ENCODE results near the gene GPR61.

DNA sequence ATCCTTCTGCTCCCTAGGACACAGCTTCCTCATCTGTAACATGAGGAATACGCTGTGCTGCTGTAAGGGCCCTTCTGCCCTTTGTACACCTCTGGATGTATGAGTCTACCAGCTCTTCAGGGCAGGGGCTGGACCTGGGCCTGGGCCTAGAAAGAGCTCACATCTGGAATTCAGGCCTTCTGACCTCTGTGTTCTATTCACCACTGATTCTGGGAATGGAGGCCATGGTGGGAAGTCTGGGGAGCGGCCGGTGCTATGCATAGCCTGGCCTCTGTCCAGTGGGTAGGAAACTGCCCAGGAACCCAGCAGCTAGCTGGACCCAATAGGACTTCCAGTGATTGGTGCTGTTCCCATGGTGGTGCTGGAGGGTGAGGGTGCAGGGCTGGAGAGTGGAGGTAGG is 11.0 kb upstream of the GPR61 start:
- TF ChIP-seq, protein P1, sequence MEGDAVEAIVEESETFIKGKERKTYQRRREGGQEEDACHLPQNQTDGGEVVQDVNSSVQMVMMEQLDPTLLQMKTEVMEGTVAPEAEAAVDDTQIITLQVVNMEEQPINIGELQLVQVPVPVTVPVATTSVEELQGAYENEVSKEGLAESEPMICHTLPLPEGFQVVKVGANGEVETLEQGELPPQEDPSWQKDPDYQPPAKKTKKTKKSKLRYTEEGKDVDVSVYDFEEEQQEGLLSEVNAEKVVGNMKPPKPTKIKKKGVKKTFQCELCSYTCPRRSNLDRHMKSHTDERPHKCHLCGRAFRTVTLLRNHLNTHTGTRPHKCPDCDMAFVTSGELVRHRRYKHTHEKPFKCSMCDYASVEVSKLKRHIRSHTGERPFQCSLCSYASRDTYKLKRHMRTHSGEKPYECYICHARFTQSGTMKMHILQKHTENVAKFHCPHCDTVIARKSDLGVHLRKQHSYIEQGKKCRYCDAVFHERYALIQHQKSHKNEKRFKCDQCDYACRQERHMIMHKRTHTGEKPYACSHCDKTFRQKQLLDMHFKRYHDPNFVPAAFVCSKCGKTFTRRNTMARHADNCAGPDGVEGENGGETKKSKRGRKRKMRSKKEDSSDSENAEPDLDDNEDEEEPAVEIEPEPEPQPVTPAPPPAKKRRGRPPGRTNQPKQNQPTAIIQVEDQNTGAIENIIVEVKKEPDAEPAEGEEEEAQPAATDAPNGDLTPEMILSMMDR (IDR thresholded peaks at IDR 0.05): no peak
- TF ChIP-seq POLR2A (IDR thresholded peaks at IDR 0.05): no peak

Data from right lobe of liver (tissue), 4 donors.